ENCODE measurements around the gene PRMT7.

DNA sequence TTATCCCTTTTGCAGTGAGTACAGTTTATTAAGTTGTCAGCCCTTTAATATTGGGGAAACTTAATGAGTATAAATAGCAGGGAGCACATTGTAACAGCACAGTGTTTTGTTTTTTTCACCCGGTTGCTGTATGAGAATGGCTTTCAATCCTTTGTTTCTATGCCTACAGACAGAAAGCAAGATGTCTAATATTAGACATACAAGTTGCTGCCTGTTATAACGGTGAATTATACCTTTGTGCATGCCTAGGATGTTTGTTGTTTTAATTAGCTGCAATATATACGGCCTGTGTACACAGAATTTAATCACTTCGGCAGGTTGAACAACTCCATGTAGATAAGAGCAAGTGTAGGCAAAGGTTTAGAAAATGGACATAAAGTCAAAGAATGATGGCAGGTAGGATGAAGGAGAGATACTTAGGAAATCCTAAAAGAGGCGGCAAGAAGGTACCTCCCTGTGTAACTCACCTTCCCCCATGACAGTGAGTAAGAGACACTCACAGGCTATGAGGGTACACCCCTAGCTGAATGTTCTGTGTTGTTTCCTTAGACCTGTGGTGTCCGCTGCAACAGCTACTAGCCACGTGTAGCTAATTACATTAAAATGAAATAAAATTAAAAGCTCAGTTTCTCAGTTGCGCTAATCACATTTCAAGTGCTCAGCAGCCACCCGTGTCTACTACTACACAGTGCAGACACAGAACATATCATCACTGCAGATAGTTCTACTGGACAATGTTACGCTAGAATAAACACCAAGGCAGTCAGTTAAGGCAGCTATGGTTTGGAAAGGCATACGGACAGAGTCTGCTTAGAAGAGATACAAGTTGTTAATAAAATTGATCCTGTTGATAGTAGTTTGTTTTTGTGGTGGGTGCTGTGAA is 11.0 kb upstream of the PRMT7 start:
- TF ChIP-seq, protein P1, sequence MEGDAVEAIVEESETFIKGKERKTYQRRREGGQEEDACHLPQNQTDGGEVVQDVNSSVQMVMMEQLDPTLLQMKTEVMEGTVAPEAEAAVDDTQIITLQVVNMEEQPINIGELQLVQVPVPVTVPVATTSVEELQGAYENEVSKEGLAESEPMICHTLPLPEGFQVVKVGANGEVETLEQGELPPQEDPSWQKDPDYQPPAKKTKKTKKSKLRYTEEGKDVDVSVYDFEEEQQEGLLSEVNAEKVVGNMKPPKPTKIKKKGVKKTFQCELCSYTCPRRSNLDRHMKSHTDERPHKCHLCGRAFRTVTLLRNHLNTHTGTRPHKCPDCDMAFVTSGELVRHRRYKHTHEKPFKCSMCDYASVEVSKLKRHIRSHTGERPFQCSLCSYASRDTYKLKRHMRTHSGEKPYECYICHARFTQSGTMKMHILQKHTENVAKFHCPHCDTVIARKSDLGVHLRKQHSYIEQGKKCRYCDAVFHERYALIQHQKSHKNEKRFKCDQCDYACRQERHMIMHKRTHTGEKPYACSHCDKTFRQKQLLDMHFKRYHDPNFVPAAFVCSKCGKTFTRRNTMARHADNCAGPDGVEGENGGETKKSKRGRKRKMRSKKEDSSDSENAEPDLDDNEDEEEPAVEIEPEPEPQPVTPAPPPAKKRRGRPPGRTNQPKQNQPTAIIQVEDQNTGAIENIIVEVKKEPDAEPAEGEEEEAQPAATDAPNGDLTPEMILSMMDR (IDR thresholded peaks at IDR 0.05; ENCODE audit: insufficient read depth, low read length, poor library complexity, severe bottlenecking), result no peak
- no peak for TF ChIP-seq EZH2phosphoT487 (conservative IDR thresholded peaks at IDR 0.05; ENCODE audit: low read length)
